MCF 10A (cell line): ENCODE results near the gene ATP6V0A4. TPM values are rescaled to one million over a fixed set of nuclear protein-coding genes. Genes with fewer than 3 reads are reported as not detected.

Experiments used
- BruUV-seq: library from RNA; stranded (reverse); fragments of 400-500 nt; replicated peaks from 2 replicates; lab custom pipeline; 2021; lab: Mats Ljungman, UMichigan
- CTCF ChIA-PET: fragments of 300-600 bp; sonication (Branson Sonifier 250); formaldehyde crosslinking; extraction: SDS; loops from one replicate; lab custom pipeline; 2021; ENCODE audit warnings: antibody characterized with exemption, inconsistent platforms; lab: Yijun Ruan, JAX
- POLR2A ChIA-PET: fragments of 300-600, 350-650 bp; sonication (Branson Sonifier 250); formaldehyde crosslinking; extraction: SDS; loops from one replicate; lab custom pipeline; 2020; ENCODE audit warnings: antibody characterized with exemption, inconsistent platforms; lab: Yijun Ruan, JAX
- DNase-seq: peaks from one replicate; pipeline ENCODE4 v3.0.0-alpha.2; 2018; ENCODE audit not compliant: unreplicated experiment
- H3K27ac Mint-ChIP-seq: one replicate; pipeline ENCODE4 v1.8.0; 2022; ENCODE audit warnings: mild to moderate bottlenecking, low read depth, mixed read lengths; ENCODE audit not compliant: unreplicated experiment
- H3K27me3 Mint-ChIP-seq: one replicate; pipeline ENCODE4 v1.8.0; 2022; ENCODE audit warnings: mixed read lengths; ENCODE audit not compliant: insufficient read depth, unreplicated experiment
- H3K36me3 Mint-ChIP-seq: one replicate; pipeline ENCODE4 v1.8.0; 2022; ENCODE audit warnings: mild to moderate bottlenecking, moderate library complexity, mixed read lengths; ENCODE audit not compliant: insufficient read depth, unreplicated experiment
- H3K4me1 Mint-ChIP-seq: one replicate; pipeline ENCODE4 v1.8.0; 2022; ENCODE audit warnings: mixed read lengths; ENCODE audit not compliant: insufficient read depth, unreplicated experiment
- H3K4me3 Mint-ChIP-seq: one replicate; pipeline ENCODE4 v1.8.0; 2022; ENCODE audit warnings: mild to moderate bottlenecking, moderate library complexity, mixed read lengths; ENCODE audit not compliant: unreplicated experiment
- H3K9me3 Mint-ChIP-seq: one replicate; pipeline ENCODE4 v1.8.0; 2022; ENCODE audit warnings: mixed read lengths; ENCODE audit not compliant: unreplicated experiment
- intact Hi-C: fragments of 100-400 bp; cut with micrococcal nuclease; formaldehyde crosslinking; loops from 2 replicates; pipeline ENCODE4 v1.14.1; 2022
- total RNA-seq: library from RNA; stranded (reverse); gene quantifications from 2 replicates; pipeline ENCODE4 v1.2.3, GENCODE V29; 2022
- TF ChIP-seq, protein P1 (sequence below): fragments of 200-600 bp; IDR thresholded peaks from one replicate; pipeline ENCODE4 v1.8.0; 2022; ENCODE audit warnings: antibody characterized with exemption, mild to moderate bottlenecking; ENCODE audit not compliant: unreplicated experiment

The ATP6V0A4 gene
- total RNA-seq, 1 experiment from 2014 or later = 0.40 TPM

DNA sequence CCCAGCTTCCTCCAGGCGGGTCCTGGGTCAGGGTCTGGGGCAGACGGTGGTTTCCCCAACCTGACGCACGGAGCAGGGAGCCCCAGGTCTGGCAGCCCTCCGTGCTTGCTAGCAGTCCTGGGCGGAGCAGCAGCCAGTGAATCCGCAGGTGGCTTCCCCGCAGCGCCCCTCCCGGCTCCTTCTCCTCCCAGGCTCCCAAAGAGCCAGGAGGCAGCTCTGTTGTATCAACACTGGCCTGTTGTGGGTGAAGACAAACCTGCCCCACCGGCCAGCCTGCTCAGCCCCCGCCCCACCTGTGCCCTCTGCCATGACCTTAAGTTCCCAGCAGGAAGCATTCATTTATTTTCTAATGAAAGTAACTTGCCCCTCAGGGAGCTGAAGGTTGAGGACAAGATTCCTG is 24.2 kb downstream of the ATP6V0A4 start:
- no peaks in the 10 kb centered on the region for H3K27me3 Mint-ChIP-seq
- no peak overlapping the region for H3K4me3 Mint-ChIP-seq
- no peaks in the 10 kb centered on the region for H3K4me1 Mint-ChIP-seq
- TF ChIP-seq, protein P1, sequence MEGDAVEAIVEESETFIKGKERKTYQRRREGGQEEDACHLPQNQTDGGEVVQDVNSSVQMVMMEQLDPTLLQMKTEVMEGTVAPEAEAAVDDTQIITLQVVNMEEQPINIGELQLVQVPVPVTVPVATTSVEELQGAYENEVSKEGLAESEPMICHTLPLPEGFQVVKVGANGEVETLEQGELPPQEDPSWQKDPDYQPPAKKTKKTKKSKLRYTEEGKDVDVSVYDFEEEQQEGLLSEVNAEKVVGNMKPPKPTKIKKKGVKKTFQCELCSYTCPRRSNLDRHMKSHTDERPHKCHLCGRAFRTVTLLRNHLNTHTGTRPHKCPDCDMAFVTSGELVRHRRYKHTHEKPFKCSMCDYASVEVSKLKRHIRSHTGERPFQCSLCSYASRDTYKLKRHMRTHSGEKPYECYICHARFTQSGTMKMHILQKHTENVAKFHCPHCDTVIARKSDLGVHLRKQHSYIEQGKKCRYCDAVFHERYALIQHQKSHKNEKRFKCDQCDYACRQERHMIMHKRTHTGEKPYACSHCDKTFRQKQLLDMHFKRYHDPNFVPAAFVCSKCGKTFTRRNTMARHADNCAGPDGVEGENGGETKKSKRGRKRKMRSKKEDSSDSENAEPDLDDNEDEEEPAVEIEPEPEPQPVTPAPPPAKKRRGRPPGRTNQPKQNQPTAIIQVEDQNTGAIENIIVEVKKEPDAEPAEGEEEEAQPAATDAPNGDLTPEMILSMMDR = no peak
- H3K36me3 Mint-ChIP-seq = no peaks in the 10 kb centered on the region
- intact Hi-C loops = no loop called here
- POLR2A ChIA-PET = no interaction called here
- CTCF ChIA-PET = interaction anchor here (0.6 kb wide), 2 partner anchors 24 to 164 kb away, joined by 3 to 4 read pairs; no protein-coding TSS in a partner anchor
- DNase-seq = no peak
- no peaks in the 10 kb centered on the region for H3K9me3 Mint-ChIP-seq
- H3K27ac Mint-ChIP-seq = no peak overlapping the region
- no TSS peak for BruUV-seq

DNA sequence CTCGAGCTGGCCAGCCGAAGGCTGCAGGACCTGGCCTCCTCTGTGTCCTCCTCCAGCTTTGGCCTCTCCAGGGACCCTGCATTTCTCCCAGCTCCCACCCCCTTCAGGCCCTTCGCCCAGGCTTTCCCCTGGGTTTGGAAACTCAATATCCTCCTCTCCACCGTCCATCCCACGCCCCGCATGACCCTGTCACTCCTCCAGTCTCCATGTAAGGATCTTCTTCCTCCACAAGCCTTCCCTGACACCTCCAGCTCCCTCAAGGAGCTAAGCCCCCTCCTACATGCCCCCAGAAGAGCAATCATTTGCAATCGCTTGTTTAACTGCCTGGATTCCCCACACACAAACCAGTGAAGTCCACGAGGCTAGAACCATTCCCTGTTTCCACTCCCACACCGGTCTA is 24.8 kb downstream of the ATP6V0A4 start:
- Mint-ChIP-seq H3K27ac (peak overlapping the region; percentile 46), H3K27me3 (no peaks in the 10 kb centered on the region), H3K4me1 (no peaks in the 10 kb centered on the region), H3K9me3 (no peaks in the 10 kb centered on the region), H3K4me3 (no peak overlapping the region), H3K36me3 (no peaks in the 10 kb centered on the region)
- no TSS peak for BruUV-seq
- ChIA-PET POLR2A (no interaction called here), CTCF (no interaction called here)
- DNase-seq = no peak
- TF ChIP-seq, protein P1 = no peak
- intact Hi-C loops = no loop called here

DNA sequence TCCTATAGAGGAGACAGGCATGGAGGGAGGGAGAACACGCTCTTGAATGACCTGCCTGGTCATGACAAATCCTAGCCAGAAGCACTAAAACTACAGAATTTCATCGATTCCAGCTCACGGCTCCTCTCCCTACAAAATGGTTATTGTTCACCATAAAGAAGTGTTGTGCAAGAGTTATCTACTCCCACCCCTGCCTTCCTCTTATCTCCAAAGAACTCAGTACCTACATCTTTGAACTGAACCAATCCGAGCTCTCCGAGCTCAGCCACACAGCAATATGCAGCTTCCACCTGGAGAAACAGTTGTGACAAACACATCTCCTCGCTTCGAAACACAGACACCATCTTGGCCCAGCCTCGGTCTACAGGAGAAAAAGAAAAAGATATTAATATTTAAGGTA is 27.1 kb downstream of the ATP6V0A4 start:
- H3K9me3 Mint-ChIP-seq = no peaks in the 10 kb centered on the region
- POLR2A ChIA-PET = no interaction called here
- no peaks in the 10 kb centered on the region for H3K36me3 Mint-ChIP-seq
- TF ChIP-seq, protein P1 = no peak
- no peaks in the 10 kb centered on the region for H3K27me3 Mint-ChIP-seq
- no peak overlapping the region for H3K27ac Mint-ChIP-seq
- no TSS peak for BruUV-seq
- no peak overlapping the region for H3K4me3 Mint-ChIP-seq
- CTCF ChIA-PET = no interaction called here
- intact Hi-C loops = no loop called here
- H3K4me1 Mint-ChIP-seq = no peaks in the 10 kb centered on the region
- DNase-seq = no peak

DNA sequence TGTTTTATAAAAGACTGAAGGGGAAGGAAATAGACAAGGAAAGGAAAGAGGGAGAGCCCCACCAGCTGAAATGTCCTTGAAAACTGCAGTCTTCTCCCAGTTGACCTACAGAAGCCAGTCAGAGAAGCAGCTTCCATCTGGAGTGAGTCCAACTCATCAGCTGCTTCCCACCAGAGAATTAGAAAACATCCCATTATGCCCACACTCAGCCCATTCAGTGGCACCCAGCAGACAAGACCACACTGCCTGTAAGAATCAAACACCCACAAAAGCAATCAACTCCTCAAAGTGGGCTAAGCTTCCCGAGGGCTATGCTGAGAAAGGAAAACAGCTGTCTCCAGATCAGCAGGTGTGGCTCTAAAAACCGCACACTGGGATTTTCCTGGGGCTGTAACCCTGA is 29.8 kb downstream of the ATP6V0A4 start:
- TF ChIP-seq, protein P1 = no peak
- POLR2A ChIA-PET = no interaction called here

More for the DNA sequence above, 29.8 kb downstream of the ATP6V0A4 start:
- CTCF ChIA-PET = no interaction called here
- no peak overlapping the region for H3K4me3 Mint-ChIP-seq
- intact Hi-C loops = no loop called here
- BruUV-seq = no TSS peak
- no peaks in the 10 kb centered on the region for H3K9me3 Mint-ChIP-seq
- no peaks in the 10 kb centered on the region for H3K36me3 Mint-ChIP-seq
- no peak for DNase-seq
- H3K27me3 Mint-ChIP-seq = no peaks in the 10 kb centered on the region
- H3K27ac Mint-ChIP-seq = no peak overlapping the region
- no peaks in the 10 kb centered on the region for H3K4me1 Mint-ChIP-seq
